Lower lobe of right lung (tissue), 2 donors: Measurements from ENCODE around the gene TLN1. TPM values are rescaled to one million over a fixed set of nuclear protein-coding genes. Genes with fewer than 3 reads are reported as not detected.

Experiments
- ATAC-seq, 2 donors: fragments of 200-7000 bp; cut with Tn5 transposase; one replicate each; pipeline ENCODE4 v1.9.1; 2020 to 2022; ENCODE audit warnings: mild to moderate bottlenecking in 2 of 2, moderate library complexity in 2 of 2
- DNase-seq: peaks from one replicate; pipeline ENCODE4 v3.0.0-alpha.2; 2020
- H3K27ac ChIP-seq: fragments of 200-600 bp; one replicate; pipeline ENCODE4 v1.8.0; 2022
- H3K27me3 ChIP-seq: fragments of 200-600 bp; one replicate; pipeline ENCODE4 v1.8.0; 2022; ENCODE audit warnings: low read depth
- H3K36me3 ChIP-seq: fragments of 200-600 bp; one replicate; pipeline ENCODE4 v1.8.0; 2022; ENCODE audit warnings: mild to moderate bottlenecking
- H3K4me1 ChIP-seq: fragments of 200-600 bp; one replicate; pipeline ENCODE4 v1.8.0; 2022
- H3K4me3 ChIP-seq: fragments of 200-600 bp; one replicate; pipeline ENCODE4 v1.8.0; 2022; ENCODE audit warnings: mild to moderate bottlenecking
- H3K9me3 ChIP-seq: fragments of 200-600 bp; one replicate; pipeline ENCODE4 v1.8.0; 2022
- intact Hi-C: fragments of 100-400 bp; cut with DNase I; formaldehyde crosslinking; loops from one replicate; pipeline ENCODE4 v1.11.0; 2022
- total RNA-seq: library from RNA; stranded (reverse); fragmentation: NEBNext Ultra II Directional; extraction: Animal tissue kit (Norgen Biotek cat#: 25700); gene quantifications from one replicate; pipeline ENCODE4 v1.2.1, GENCODE V29; 2021
- TF ChIP-seq, protein P1 (sequence below): fragments of 200-600 bp; IDR thresholded peaks from one replicate; pipeline ENCODE4 v1.8.0; 2022; ENCODE audit warnings: antibody characterized with exemption, mild to moderate bottlenecking
- donor health status: DM: no; HTN: yes; CAD: no; lungs with severe emphysema.

The TLN1 gene
- total RNA-seq, 1 donor from 2014 or later, result 406 TPM

DNA sequence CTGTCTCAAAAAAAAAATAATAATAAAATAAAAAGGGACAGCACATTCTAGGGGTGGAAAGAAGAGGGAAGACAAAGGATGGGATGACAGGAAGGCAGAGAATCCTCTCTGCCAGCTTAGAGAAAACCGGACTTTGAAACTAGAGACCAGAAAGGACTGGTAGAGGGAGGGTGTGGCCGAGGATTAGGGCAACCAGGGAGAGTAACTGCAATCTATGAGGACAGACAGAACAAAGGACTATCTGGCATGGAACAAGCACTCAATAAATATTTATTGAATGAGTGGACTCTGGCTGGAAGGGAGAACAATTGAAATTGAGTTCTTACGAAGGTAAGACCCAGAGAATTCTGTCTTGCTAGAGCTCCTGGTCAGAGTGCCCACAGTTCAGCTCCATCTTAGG is 14.6 kb upstream of the TLN1 start:
- H3K4me1 ChIP-seq, result peaks cover 50% of the 10 kb centered on the region
- no peak overlapping the region for H3K27ac ChIP-seq
- peaks cover 50% of the 10 kb centered on the region for H3K36me3 ChIP-seq

DNA sequence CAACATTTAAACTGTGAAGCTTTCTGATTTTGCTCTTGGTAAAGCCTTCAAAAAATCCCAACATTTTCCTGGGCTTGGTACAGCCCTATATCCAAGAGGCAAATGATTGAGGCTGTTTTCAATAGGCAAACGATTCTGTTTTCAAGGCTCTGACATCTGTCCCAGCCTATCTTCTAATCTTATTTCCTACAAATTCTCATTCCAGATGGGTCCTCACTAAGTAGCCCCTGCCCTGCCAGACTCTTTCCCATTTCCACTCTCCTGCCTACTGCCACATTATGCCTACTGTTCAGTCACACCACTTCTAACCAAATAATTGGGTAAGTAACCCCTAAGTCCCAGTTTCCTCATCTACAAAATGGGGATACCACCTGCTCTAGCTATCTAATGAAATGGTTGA is 13.6 kb upstream of the TLN1 start:
- H3K4me3 ChIP-seq, result peak overlapping the region; percentile 95
- ATAC-seq (no peak), DNase-seq (no peak)
- no peaks in the 10 kb centered on the region for H3K27me3 ChIP-seq
- H3K36me3 ChIP-seq, result peaks cover 50% of the 10 kb centered on the region
- H3K4me1 ChIP-seq, result peaks cover 47% of the 10 kb centered on the region
- intact Hi-C loops, result no loop called here
- no peaks in the 10 kb centered on the region for H3K9me3 ChIP-seq
- H3K27ac ChIP-seq, result no peak overlapping the region
- TF ChIP-seq, protein P1, sequence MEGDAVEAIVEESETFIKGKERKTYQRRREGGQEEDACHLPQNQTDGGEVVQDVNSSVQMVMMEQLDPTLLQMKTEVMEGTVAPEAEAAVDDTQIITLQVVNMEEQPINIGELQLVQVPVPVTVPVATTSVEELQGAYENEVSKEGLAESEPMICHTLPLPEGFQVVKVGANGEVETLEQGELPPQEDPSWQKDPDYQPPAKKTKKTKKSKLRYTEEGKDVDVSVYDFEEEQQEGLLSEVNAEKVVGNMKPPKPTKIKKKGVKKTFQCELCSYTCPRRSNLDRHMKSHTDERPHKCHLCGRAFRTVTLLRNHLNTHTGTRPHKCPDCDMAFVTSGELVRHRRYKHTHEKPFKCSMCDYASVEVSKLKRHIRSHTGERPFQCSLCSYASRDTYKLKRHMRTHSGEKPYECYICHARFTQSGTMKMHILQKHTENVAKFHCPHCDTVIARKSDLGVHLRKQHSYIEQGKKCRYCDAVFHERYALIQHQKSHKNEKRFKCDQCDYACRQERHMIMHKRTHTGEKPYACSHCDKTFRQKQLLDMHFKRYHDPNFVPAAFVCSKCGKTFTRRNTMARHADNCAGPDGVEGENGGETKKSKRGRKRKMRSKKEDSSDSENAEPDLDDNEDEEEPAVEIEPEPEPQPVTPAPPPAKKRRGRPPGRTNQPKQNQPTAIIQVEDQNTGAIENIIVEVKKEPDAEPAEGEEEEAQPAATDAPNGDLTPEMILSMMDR, result no peak

More for the DNA sequence above, 14.6 kb upstream of the TLN1 start:
- Histone ChIP-seq H3K9me3 (no peaks in the 10 kb centered on the region), H3K27me3 (no peaks in the 10 kb centered on the region), H3K4me3 (peak overlapping the region; percentile 95)
- intact Hi-C loops, result no loop called here
- DNase-seq (no peak), ATAC-seq (no peak)
- TF ChIP-seq, protein P1, result no peak

DNA sequence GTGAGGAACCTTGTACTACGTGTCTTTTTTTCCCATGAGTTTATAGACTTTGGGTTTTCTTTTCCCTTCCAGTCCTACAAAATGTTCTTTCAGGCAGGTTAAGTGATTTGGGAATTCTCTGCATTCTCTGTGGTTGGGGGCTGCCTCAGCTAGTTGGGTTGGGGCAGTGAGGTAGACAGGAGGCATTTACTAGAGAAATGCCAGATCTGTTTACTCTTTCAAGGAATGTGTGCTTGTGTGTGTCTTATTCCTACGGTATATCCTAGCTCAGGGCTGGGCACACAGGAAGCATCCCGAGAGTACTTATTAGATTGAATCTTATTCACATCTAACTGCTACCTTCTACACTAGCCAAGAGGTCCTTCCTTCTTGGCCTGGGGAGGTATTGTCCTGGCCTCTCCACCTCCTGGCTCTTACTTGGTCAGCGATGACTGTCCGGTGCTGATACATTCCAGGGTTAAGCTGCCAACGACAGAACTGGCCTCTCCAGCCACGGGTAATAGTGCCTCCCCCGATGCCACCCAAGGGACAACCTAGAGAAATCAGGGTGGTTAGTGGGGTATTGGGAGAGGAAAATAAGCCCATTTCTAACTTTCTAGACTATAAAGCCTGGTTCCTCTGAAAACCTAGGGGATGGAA is 12.0 kb upstream of the TLN1 start:
- TF ChIP-seq, protein P1, result no peak
- peaks cover 65% of the 10 kb centered on the region for H3K36me3 ChIP-seq
- no peaks in the 10 kb centered on the region for H3K9me3 ChIP-seq
- no peak overlapping the region for H3K4me3 ChIP-seq
- peaks cover 38% of the 10 kb centered on the region for H3K4me1 ChIP-seq
- DNase-seq, result no peak
- no peaks in the 10 kb centered on the region for H3K27me3 ChIP-seq
- ATAC-seq, result no peak
- no peak overlapping the region for H3K27ac ChIP-seq
- intact Hi-C loops, result no loop called here

DNA sequence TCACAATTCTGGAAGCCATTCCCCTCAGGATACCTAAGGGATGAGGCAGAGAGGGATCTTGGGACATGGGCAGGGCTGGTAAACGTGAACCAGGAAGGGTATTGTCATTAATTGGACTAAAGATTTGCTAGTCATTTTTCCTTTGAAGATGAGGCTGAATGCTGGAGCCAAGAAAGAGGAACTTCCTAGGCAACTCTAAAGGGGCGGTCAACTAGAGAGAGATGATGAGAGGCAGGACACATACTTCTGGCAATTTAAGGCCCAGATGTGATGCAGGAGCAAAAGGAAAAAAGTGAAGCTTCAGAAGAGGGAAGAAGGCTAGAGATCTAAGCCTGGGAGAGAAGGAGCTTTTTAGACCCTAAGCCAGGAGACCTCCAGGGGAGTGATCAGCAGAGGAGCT is 11.5 kb upstream of the TLN1 start:
- Histone ChIP-seq H3K27ac (no peak overlapping the region), H3K27me3 (no peaks in the 10 kb centered on the region), H3K36me3 (peaks cover 71% of the 10 kb centered on the region), H3K4me1 (peaks cover 38% of the 10 kb centered on the region), H3K4me3 (no peak overlapping the region), H3K9me3 (no peaks in the 10 kb centered on the region)
- ATAC-seq (no peak), DNase-seq (no peak)
- intact Hi-C loops, result no loop called here
- TF ChIP-seq, protein P1, result no peak

DNA sequence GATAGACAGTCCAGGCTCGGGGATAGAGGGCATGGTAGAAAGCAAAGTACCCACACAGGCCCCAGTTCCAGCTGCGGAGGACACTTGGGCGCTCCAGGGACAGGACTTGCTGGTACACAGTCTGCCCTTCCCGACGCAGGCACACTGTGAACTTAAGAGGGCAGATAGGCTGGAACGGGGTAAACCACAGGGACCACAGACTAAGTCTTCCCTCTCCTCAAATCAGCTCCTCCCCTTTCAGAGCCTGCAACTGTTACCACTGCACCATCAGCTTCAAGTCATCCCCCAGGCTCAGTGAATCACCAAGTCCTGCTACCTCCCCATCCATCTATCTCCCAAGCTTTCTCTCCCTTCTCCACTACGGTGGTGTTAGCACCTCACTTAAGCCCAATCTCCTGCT is 9.7 kb upstream of the TLN1 start:
- H3K4me3 ChIP-seq, result no peak overlapping the region
- H3K27me3 ChIP-seq, result no peaks in the 10 kb centered on the region
- DNase-seq (no peak), ATAC-seq (no peak)
- H3K4me1 ChIP-seq, result peaks cover 22% of the 10 kb centered on the region
- intact Hi-C loops, result no loop called here
- H3K27ac ChIP-seq, result no peak overlapping the region
- peaks cover 88% of the 10 kb centered on the region for H3K36me3 ChIP-seq
- TF ChIP-seq, protein P1, result no peak
- no peaks in the 10 kb centered on the region for H3K9me3 ChIP-seq
